HL-60 (cell line): ENCODE results near the gene ACP4.
"Not testable (repeated sequence)": the region's sequence is repeated elsewhere in the genome, so short reads cannot be mapped to it uniquely, and the experiment has no call there.

Experiments used
- DNase-seq, 2 experiments: peaks; one replicate each; pipeline ENCODE4 v3.0.0-alpha.2; 2010 to 2020; ENCODE audit warnings: low read depth in 1 of 2, low spot score in 1 of 2
- H3K27ac ChIP-seq: fragments of 250-450 bp; sonication (Bioruptor Pico); replicated peaks from 2 replicates; pipeline ENCODE4 v1.5.1; 2020; ENCODE audit warnings: mild to moderate bottlenecking, moderate library complexity
- H3K27me3 ChIP-seq: fragments of 250-450 bp; sonication (Bioruptor Pico); 2 replicates; pipeline ENCODE4 v1.5.1; 2021; ENCODE audit warnings: mild to moderate bottlenecking, moderate library complexity; ENCODE audit not compliant: insufficient read depth, poor library complexity, severe bottlenecking
- H3K4me3 ChIP-seq: replicated peaks from 2 replicates; pipeline ENCODE4 v1.5.1; 2011; ENCODE audit warnings: mild to moderate bottlenecking, control low read depth, low read length; ENCODE audit not compliant: insufficient read depth
- GABPA ChIP-seq: IDR thresholded peaks from 2 replicates; pipeline ENCODE4 v1.6.1; 2012; ENCODE audit warnings: low read depth
- POLR2AphosphoS5 ChIP-seq: IDR thresholded peaks from 2 replicates; pipeline ENCODE4 v1.6.1; 2012; ENCODE audit warnings: low read depth
- SPI1 ChIP-seq: IDR thresholded peaks from 2 replicates; pipeline ENCODE4 v1.6.1; 2012; ENCODE audit warnings: low read depth, mild to moderate bottlenecking, borderline replicate concordance
- TF ChIP-seq, protein P1 (sequence below): IDR thresholded peaks from 2 replicates; pipeline ENCODE4 v1.6.1; 2012; ENCODE audit warnings: low read depth; ENCODE audit not compliant: insufficient replicate concordance
- TF ChIP-seq, protein P2 (sequence below): IDR thresholded peaks from one replicate; pipeline ENCODE4 v1.5.1; 2011; ENCODE audit warnings: low read length, control low read depth, inconsistent platforms; ENCODE audit not compliant: insufficient read depth

ACP4 gene

DNA sequence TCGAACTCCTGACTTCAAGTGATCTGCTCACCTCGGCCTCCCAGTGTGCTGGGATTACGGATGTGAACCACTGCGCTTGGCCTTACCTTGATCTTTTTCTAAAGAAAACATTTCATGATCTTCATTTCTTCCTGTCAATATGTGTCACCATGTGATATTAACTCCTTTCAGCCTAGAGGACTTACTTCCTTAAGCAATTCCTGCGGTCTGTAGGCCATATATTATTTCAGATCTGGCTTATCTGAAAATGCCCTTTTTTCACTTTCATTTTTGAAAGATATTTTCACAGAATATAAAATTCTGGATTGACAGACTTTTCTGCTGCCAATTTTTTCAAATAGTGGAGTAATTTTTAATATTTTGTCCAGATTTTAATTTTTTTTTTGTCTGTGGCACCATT, 21.9 kb upstream of the ACP4 start:
- TF ChIP-seq SPI1 = no peak
- TF ChIP-seq GABPA = no peak
- TF ChIP-seq, protein P1, sequence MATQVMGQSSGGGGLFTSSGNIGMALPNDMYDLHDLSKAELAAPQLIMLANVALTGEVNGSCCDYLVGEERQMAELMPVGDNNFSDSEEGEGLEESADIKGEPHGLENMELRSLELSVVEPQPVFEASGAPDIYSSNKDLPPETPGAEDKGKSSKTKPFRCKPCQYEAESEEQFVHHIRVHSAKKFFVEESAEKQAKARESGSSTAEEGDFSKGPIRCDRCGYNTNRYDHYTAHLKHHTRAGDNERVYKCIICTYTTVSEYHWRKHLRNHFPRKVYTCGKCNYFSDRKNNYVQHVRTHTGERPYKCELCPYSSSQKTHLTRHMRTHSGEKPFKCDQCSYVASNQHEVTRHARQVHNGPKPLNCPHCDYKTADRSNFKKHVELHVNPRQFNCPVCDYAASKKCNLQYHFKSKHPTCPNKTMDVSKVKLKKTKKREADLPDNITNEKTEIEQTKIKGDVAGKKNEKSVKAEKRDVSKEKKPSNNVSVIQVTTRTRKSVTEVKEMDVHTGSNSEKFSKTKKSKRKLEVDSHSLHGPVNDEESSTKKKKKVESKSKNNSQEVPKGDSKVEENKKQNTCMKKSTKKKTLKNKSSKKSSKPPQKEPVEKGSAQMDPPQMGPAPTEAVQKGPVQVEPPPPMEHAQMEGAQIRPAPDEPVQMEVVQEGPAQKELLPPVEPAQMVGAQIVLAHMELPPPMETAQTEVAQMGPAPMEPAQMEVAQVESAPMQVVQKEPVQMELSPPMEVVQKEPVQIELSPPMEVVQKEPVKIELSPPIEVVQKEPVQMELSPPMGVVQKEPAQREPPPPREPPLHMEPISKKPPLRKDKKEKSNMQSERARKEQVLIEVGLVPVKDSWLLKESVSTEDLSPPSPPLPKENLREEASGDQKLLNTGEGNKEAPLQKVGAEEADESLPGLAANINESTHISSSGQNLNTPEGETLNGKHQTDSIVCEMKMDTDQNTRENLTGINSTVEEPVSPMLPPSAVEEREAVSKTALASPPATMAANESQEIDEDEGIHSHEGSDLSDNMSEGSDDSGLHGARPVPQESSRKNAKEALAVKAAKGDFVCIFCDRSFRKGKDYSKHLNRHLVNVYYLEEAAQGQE = no peak
- TF ChIP-seq POLR2AphosphoS5 = no peak
- TF ChIP-seq, protein P2, sequence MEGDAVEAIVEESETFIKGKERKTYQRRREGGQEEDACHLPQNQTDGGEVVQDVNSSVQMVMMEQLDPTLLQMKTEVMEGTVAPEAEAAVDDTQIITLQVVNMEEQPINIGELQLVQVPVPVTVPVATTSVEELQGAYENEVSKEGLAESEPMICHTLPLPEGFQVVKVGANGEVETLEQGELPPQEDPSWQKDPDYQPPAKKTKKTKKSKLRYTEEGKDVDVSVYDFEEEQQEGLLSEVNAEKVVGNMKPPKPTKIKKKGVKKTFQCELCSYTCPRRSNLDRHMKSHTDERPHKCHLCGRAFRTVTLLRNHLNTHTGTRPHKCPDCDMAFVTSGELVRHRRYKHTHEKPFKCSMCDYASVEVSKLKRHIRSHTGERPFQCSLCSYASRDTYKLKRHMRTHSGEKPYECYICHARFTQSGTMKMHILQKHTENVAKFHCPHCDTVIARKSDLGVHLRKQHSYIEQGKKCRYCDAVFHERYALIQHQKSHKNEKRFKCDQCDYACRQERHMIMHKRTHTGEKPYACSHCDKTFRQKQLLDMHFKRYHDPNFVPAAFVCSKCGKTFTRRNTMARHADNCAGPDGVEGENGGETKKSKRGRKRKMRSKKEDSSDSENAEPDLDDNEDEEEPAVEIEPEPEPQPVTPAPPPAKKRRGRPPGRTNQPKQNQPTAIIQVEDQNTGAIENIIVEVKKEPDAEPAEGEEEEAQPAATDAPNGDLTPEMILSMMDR = no peak
- Histone ChIP-seq H3K4me3 (no peak overlapping the region), H3K27me3 (no peaks in the 10 kb centered on the region), H3K27ac (no peak overlapping the region)
- no peak for DNase-seq

DNA sequence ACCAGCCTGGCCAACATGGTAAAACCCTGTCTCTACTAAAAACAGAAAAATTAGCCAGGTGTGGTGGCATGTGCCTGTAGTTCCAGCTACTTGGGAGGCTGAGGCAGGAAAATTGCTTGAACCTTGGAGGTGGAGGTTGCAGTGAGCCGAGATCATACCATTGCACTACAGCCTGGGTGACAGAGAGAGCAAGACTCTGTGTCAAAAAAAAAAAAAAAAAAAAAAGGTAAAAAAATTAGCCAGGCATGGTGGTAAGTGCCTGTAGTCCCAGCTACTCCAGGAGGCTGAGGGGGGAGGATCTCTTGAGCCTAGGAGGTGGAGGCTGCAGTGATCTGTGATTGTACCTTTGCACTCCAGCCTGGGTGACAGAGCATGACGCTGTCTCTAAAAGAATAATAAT, 20.1 kb upstream of the ACP4 start, which contains the start of gene GPR32:
TSS of gene GPR32 (plus strand) at position 301 of the 400 bp plus-strand sequence. CDS start 137 bp downstream, outside the sequence.
- DNase-seq, H3K27ac ChIP-seq, H3K27me3 ChIP-seq, H3K4me3 ChIP-seq: not testable (repeated sequence)

- DNase-seq = no peak
- Histone ChIP-seq H3K4me3 (no peak overlapping the region), H3K27me3 (no peaks in the 10 kb centered on the region), H3K27ac (no peak overlapping the region)
- TF ChIP-seq SPI1 (no peak), GABPA (no peak), POLR2AphosphoS5 (no peak)
- TF ChIP-seq, protein P1 = no peak
- TF ChIP-seq, protein P2 = no peak
These were observed 19.3 kb upstream of the ACP4 start for GRCh38 chr19:50770888-50771287.

DNA sequence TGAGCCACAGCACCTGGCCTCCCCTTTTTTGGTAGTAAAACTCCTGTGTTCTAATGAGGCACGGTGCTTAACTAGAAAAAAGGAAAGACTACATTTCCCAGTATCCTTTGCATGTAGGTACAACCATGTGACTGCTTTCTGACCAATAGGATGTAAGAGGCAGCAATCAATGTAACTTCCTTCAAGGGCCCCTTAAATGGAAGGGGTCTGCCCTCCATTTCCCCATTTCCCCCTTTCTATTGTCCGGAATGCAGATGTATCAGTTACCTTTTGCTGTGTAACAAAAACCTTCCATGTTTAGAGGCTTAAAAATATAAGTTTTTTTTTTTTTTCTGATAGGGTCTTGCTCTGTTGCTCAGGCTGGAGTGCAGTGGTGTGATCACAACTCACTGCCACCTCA, 17.7 kb upstream of the ACP4 start:
- DNase-seq = no peak
- Histone ChIP-seq H3K4me3 (no peak overlapping the region), H3K27me3 (peaks cover 4% of the 10 kb centered on the region), H3K27ac (no peak overlapping the region)
- TF ChIP-seq POLR2AphosphoS5 = no peak
- no peak for TF ChIP-seq SPI1
- TF ChIP-seq, protein P1 = no peak
- TF ChIP-seq, protein P2 = no peak
- TF ChIP-seq GABPA = no peak

DNA sequence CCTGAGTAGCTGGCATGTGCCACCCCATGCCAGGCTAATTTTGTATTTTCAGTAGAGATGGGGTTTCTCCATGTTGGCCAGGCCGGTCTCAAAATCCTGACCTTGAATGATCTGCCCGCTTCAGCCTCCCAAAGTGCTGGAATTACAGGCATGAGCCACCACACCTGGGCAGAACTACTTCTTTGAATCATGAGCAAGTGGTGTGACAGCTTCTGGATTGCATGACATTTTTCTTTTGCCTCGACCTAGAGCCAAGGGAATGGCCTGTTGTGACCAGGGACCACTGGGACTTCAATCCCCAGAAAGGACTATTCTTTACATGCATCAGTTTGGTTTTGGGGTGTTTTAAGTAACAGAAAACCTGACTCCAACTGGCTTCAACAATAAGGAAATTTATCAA, 17.3 kb upstream of the ACP4 start:
- H3K27ac ChIP-seq, H3K4me3 ChIP-seq, H3K27me3 ChIP-seq, DNase-seq: not testable (repeated sequence)

- H3K27ac ChIP-seq, H3K4me3 ChIP-seq, DNase-seq: not testable (repeated sequence)
- peaks cover 14% of the 10 kb centered on the region for H3K27me3 ChIP-seq
These were observed 16.8 kb upstream of the ACP4 start for GRCh38 chr19:50773454-50773853.
